C4-2B (cell line): ENCODE results near the gene CREG2.

Experiments used
- H3K27ac ChIP-seq: fragments of 450-650 bp; 2 replicates; pipeline ENCODE4 v1.5.1; 2017
- ZFX ChIP-seq: fragments of 450-650 bp; IDR thresholded peaks from 2 replicates; pipeline ENCODE4 v1.6.1; 2017
- TF ChIP-seq, protein P1 (sequence below): fragments of 450-650 bp; conservative IDR thresholded peaks from 2 replicates; pipeline ENCODE4 v1.5.1; 2017; ENCODE audit warnings: mild to moderate bottlenecking

Gene CREG2

DNA sequence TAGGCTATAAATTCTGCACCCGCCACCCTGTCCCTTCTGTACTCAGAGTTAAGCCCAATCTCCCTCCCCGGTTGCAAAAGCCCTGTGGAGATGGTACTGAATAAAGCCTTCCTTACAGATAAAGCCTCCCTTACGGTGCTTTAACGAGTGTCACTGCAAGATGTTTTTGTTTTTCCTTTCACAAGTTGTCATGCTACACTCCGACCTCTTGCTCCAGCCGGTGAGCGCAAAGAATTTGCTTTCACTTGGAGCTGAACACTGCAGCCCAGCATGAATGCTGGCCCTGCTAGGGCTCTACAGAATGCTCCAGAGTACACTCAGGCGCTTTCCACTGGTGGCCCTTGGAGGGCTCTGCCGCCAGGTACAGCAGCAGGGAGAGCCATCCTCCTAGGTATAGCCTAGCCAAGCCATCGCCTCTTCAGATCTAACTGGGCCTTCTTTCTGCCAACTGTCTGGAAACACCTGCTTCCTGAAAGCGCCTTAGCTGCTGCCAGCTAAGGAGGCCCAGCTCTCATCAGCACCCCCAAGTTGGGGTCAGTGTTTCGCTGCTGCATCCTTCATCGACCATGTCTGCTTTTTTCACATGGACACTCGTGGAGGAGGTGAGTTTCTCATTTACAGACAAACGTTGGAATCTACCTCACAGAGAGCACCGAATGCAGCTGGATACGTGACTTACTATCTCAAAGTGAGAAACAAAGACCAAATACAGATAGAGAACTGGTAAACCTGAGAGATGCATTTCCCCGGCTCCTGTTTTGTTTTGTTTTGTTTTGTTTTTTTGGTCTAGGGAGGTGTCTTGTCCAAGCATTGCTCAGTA is 13.4 kb upstream of the CREG2 start:
- TF ChIP-seq ZFX = no peak
- H3K27ac ChIP-seq = no peak overlapping the region

DNA sequence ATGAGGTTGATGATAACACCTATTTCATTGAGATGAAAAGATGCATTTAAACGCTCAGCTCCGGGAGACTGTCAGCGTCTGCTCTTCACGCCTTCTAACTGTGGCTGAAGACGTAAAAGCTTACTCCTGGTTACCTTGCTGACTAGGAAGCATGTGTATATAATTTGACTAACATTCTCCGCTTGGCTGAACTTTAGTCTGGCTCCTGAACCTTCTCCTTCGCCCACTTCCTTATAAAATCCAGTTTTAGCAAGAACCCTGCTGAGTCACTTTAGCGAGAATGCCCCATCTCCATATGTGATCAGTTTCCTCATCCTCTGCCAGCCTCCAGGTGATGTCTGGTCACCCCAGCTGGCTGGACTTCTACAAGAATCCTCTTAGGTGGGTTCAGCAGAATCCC is 12.7 kb upstream of the CREG2 start:
- TF ChIP-seq ZFX = no peak
- no peak overlapping the region for H3K27ac ChIP-seq

DNA sequence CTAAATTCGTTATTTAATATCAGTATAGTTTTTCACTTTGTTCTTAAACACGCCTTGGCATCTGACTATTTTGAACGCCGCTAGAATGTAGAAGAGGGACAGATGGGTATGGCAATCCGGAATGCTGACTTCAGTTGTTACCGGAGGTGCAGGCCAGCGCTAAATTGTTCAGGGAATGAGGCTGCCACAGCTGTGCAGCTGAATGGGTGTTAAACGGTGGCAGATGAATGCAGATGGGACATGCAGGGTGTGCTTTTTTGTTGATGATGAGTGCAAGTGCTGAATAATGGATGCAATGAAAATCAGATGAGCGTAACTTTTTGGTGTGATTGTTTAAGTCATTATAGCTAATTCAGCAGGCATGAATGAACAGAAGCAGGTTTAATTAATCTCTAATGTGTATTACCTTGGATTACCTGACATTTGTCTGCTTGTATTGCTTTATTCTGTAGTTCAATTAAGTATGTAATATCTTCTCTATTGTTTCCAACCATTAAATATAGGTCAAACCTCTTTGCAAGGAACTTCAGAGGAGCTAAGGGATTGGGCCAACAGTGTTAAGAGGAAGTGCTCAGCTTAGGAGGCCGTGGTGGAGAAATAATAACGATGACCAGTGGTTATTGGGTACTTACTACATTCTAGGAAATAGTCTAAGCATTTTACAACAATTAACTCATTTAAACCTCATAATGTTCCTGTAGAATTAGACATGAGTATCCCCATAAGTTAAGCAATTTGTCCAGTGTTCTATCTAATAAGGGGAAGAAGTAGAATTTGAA is 11.9 kb upstream of the CREG2 start:
- H3K27ac ChIP-seq = no peak overlapping the region
- TF ChIP-seq, protein P1, sequence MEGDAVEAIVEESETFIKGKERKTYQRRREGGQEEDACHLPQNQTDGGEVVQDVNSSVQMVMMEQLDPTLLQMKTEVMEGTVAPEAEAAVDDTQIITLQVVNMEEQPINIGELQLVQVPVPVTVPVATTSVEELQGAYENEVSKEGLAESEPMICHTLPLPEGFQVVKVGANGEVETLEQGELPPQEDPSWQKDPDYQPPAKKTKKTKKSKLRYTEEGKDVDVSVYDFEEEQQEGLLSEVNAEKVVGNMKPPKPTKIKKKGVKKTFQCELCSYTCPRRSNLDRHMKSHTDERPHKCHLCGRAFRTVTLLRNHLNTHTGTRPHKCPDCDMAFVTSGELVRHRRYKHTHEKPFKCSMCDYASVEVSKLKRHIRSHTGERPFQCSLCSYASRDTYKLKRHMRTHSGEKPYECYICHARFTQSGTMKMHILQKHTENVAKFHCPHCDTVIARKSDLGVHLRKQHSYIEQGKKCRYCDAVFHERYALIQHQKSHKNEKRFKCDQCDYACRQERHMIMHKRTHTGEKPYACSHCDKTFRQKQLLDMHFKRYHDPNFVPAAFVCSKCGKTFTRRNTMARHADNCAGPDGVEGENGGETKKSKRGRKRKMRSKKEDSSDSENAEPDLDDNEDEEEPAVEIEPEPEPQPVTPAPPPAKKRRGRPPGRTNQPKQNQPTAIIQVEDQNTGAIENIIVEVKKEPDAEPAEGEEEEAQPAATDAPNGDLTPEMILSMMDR = no peak
- TF ChIP-seq ZFX = no peak

DNA sequence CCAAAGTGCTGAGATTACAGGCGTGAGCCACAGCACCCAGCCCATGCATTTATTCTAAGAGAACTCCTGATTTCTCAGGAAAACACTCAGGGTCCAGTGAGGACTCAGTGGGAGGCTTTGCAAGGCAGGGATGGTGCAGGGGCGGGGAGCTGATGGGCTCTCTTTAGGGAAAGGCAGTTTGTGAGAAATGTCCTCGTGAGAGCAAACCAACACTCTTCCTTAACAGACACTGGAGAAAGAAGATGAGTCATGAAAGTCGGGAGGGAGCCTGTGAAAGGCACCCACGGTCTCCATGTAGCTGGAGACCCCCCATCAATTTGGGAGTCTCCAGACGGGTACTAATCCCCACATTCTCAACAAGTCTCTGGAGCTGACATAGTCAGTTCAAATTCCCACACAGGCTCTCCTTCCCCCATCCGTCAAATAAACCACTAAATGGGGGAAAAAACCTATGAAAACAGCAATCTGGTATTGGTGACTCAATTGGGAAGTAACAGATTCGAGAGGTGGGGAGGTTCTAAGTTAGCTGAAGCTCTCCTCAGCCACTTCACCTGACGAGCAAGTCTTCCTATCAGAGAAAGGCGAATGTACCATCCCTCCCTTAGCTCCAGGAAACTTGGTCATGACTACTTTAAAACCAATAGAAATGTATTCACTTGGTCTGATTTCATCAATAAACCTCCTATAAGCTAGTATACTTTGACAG is 11.0 kb upstream of the CREG2 start:
- H3K27ac ChIP-seq = no peak overlapping the region
- TF ChIP-seq, protein P1 = no peak
- no peak for TF ChIP-seq ZFX

DNA sequence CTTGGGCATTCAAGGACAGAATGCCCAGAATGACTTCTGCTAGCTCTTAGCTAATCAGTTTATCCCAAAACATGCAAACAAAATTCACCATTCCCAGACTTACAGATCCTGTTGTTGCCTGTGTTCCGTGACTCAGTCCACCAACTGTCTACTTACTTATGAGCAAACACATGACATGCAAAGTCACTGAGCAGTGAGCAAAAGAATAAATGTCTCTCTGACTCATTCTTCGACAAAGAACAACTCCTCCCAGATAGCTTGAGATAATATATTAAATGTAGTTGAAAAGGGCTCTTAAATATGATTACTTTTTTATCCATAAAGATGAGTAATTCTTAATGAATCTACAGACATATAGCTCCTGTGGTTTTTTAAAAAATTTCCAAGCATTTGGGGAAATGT is 9.0 kb upstream of the CREG2 start:
- no peak overlapping the region for H3K27ac ChIP-seq
- no peak for TF ChIP-seq ZFX
- TF ChIP-seq, protein P1 = no peak

DNA sequence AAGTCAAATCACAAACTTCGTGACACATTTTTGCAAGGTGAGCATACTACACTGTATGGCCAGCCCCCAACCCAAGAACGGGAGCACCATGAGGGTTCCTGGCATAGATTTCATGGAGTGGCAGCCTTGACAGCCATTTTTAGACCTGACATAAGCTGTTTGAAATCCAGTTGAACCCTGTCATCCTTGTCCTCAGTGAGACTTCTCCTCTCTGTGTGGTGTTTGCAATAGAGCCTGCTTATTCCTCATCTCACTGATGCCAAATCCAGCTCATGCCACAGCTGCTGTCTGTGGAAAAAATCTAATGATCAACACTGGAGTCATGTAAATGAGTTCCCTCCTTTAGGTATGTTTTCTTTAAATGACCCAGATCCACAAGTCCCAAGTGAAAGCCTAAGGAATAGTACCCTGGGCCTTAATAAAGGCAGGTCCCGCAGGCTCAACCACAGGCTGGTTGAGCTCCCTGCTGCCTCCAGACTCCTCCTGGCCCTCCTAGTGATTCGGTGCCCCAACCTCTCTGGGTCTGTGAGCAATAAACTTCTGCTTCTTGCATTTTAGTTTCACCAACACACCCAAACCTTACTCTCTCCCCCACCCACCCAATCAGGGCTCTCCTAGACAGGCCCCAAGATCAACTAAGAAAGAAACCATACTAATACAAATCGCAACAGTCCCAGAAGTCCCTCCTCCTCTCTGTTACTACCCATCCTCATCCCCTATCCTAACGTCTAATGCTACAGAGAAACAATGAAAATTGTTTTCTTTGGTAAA is 8.4 kb upstream of the CREG2 start:
- no peak overlapping the region for H3K27ac ChIP-seq
- TF ChIP-seq, protein P1 = no peak
- TF ChIP-seq ZFX = no peak

DNA sequence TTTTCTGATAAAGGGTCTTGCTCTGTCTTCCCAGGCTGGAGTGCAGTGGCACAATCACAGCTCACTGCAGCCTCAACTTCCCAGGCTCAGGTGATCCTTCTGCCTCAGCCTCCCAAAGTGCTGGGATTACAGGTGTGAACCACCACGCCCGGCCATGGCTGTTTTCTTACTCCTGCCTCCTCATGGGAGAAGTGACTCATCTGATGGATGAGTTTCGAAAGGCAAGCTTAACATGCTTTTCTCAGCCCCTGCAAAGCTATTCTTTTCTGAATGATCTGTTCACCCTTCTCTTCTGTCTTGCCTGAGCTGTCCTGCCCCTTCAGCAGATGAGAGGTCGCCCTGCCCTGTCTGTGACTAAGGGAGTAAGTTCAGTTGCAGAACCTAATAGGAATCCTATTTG is 929 bp upstream of the CREG2 start:
- no peak for TF ChIP-seq ZFX
- TF ChIP-seq, protein P1 = no peak
- no peak overlapping the region for H3K27ac ChIP-seq
